NOMO-1 treated with dmso at 0.1 percent for 144 hours (cell line): ENCODE results near the gene MEST.
"Not testable (repeated sequence)": the region's sequence is repeated elsewhere in the genome, so short reads cannot be mapped to it uniquely, and the experiment has no call there.

ENCODE experiments used
- DNase-seq: peaks from one replicate; lab custom pipeline; 2025; ENCODE audit not compliant: unreplicated experiment; lab: John Stamatoyannopoulos, UW

MEST gene, protein sequence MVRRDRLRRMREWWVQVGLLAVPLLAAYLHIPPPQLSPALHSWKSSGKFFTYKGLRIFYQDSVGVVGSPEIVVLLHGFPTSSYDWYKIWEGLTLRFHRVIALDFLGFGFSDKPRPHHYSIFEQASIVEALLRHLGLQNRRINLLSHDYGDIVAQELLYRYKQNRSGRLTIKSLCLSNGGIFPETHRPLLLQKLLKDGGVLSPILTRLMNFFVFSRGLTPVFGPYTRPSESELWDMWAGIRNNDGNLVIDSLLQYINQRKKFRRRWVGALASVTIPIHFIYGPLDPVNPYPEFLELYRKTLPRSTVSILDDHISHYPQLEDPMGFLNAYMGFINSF

DNA sequence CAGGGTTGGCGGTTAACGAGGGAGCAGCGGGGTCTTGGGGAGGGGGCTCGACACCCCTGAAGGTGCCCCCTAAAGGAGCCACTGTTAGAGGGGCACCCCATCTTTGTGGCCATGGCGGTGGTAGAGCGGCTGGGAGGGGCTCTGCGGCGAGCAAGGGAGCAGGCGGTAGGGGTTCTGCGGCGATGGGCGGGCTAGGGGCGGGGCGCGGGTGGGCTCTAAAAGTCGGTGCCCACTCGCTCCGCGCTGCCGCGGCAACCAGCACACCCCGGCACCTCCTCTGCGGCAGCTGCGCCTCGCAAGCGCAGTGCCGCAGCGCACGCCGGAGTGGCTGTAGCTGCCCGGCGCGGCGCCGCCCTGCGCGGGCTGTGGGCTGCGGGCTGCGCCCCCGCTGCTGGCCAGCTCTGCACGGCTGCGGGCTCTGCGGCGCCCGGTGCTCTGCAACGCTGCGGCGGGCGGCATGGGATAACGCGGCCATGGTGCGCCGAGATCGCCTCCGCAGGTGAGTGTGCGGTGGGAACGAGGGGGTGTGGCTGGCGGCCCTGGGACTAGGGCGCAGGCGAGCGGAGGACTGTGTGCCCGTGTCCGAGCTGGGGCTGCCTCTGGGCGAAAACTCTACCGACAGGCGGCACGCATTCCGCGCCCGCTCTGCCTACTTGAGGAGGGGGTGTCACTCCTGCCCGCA, at the start of gene MEST:
Gene MEST (plus strand): TSS at position 245 of the 682 bp plus-strand sequence. CDS start 229 bp downstream, at position 474.
- DNase-seq: no peak

DNA sequence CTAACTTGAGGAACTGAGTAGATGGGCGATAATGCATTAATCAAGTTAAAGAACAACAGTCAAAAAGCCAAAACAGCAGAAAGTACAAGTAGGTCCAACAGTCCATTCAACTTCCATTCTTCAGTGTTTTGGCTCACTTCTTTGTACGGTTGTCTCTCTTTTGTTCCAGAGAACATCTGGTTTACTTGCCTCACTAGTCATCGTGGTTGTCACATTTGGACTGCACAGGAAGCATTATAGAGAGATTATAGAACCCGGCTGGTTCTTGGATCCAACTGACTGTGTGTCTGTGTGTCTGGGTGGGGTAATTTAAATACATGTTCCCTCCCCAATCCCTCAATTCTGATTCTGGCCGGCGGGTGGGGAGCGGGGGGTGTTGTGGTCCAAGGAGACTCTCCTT, 49.3 kb upstream of the MEST start:
- no peak for DNase-seq

DNA sequence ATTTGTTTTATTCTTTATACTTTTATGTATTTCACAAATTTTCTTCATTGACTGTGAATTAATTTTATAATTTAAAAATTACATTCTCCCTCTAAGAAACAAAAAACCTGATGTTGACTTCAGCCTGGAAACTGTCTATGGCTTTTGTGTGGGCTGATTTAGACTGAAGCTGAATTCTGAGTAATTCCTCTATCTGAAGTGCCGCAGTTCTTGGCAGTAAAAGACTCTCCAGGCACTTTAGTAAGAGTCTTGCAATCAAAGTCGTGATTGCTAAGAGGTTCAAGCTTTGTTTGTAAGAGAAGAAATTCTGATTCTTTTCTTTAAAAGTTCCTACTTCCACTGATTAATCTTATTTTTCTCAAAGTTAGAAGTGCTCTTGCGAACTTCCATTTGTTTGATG, 47.7 kb upstream of the MEST start:
- DNase-seq: no peak

DNA sequence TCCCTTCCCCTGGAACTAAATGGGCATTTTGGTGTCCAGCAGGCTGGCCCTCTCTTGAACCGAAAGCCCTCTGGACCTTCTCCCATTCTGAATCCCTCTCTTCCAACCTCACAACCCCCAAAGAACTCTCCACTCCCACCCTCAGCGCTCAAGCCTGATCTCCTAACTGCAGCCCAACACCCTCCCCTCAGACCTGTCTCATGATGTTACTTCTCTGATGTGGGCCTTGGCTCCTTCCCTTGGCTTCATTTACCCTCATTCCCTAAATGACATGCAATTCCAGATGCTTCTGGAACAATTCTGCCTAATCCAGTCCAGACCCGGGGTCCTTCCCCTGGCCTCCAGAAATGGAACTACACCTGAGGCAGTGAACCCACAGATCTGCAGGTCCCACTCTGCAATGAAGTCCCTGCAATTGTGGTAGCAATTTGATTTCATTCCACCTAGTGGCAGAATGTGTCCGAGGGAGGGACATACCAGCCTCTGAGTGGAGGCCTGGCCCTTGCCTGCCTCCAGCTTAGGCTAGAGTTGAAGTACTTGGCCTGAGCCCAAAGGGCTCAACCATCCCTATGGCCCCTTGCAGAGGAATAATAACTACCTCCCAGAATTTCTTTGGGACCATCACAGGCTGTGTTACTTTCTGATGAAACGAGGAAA, 47.0 kb upstream of the MEST start:
- DNase-seq: no peak

DNA sequence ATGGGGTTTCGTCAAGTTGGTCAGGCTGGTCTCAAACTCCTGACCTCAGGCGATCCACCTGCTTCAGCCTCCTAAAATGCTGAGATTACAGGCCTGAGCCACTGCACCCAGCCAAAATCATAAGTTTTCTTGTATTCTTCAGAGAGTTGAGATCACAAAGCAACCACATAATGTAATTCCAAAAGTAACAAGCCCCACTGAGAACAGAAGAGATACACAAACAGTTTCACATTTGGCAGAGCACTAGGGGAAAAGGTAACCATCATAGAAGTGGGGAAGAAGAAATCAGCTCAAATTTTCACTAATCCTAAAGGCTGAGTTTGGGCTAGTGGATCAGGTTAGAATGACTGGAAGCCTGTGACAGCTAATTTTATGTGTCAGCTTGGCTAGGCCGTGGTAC, 45.6 kb upstream of the MEST start:
- no peak for DNase-seq

DNA sequence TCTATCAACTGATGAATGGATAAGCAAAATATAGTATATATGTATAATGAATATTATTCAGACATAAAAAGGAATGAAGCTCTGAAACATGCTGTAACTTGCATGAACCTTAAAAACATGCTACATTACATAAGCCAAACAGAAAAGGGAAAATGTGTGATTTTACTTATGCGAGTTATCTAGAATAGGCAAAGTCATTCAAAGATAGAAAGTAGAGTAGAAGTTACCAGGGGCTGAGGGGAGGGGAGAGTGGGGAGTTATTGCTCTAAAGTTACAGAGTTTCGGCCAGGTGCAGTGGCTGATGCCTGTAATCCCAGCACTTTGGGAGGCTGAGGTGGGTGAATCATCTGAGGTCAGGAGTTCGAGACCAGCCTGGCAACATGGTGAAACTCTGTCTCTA, 40.5 kb upstream of the MEST start:
- DNase-seq: not testable (repeated sequence)

DNA sequence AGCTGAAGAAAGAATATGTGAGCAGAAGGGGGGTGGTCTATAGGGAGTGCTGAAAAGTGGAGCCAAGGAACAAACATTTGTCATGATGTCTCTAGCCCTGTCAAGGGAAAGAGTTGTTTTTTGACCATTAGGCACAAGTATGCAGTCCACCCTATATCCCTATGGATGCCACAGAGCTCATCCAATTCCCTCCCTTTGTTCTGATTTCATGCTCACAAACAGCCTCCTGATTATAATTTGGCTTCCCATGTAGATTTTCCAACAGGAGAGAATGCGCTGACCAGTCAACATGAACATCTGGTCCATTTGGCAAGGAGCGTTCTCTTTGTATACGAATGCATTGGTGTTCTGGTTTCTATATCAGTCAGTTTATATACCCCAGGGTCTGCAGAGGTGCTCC, 38.9 kb upstream of the MEST start:
- no peak for DNase-seq

DNA sequence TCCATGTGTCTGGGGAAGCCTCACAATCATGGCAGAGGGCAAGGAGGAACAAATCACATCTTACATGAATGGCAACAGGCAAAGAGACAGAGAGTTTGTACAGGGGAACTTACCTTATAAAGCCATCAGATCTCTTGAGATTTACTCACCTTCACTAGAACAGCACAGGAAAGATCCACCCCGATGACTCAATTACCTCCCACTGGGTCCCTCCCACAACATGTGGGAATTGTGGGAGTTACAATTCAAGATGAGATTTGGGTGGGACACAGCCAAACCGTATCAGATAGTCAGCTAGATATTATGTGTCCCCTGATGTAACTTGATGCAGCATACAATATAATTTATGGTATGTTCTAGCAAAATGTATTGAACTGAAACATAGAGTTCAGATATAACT, 36.9 kb upstream of the MEST start:
- no peak for DNase-seq

DNA sequence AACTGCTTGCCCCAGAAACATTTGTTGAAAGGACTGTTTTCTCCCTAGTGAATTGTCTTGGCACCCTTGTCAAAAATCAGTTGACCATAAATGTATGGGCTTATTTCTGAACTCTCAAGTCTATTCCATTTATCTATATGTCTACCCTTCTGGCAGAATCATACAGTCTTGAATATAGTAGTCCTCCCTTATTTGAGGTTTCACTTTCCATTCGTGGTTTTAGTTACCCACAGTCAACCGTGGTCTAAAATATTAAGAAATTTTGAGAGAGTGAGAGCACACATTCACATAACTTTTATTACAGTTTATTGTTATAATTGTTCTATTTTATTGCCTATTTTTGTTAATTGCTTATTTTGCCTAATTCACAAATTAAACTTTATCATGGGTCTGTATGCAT, 33.6 kb upstream of the MEST start:
- DNase-seq: no peak

DNA sequence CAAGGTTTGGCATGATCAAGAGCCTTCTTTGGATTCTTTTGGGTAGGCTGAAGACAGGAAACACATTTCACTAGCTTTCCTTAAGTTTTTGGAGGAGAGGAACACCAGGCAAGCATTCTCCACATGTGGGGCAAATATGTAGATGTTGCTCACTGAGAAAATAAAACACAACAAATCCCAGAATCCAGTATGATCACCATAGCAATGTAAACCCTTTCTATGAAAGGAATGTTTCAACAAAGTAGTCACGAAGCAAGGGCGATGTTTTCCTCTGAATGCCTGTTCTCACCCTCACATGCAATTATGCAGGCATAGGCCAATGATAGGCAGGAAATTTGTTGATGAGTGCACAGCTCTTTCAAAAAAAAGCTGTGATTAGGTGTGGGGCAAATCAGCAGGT, 30.6 kb upstream of the MEST start:
- DNase-seq: no peak

DNA sequence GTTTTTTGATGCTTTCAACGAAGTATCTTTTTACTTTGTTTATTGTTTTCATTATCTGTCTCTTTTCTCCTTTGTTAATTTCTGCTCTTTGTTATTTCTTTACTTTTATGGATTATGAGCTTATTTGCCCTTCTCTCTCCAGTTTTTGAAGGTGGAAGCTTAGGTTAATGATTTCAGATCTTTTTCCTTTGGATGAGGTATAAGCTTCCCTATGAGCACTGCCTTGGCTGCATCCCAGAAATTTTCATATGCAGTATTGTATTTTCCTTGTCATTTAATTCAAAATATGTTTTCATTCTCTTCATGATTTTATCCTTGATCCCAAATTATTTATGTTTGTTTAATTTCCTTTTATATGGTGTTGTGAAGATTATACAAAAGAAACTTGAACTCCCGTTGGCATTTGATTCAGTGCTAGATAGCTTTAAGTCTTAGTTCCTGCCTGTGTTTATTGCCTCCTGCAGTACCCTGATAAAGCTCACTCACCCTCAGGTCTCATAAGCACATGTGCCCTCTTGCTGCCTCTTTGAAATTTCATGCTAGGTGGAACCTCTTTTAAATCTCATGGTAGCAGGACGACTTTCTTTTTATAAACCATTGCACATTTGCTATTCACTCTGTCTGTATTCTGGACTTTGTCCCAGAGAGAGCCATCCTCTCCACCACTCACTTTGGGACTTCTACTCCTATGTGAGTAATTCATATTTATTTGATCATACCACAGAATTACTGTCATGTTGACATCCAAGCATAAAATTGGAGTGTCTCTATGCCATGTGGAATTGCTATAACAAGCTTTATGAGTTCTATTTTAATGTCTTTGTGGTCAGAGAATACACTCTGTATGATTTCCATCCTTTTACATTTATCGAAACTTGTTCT, 28.1 kb upstream of the MEST start:
- no peak for DNase-seq

DNA sequence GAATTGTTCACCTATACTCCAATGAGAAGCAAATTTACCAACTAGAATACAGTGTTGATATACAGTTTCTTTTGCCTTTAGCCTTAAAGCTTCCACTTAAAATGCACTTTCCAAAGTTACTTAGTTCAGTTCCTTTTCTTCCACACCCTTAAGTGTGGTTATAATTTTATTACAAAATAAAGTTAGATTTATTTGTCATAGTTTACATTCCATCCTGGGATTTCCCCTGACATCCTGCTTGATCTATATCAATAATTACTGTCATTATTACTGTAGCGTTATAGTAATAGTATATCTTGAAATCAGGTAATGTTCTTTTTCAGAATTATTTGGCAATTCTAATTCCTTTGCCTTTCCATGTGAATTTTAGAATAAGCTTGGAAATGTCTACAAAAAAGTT, 23.3 kb upstream of the MEST start:
- DNase-seq: no peak

DNA sequence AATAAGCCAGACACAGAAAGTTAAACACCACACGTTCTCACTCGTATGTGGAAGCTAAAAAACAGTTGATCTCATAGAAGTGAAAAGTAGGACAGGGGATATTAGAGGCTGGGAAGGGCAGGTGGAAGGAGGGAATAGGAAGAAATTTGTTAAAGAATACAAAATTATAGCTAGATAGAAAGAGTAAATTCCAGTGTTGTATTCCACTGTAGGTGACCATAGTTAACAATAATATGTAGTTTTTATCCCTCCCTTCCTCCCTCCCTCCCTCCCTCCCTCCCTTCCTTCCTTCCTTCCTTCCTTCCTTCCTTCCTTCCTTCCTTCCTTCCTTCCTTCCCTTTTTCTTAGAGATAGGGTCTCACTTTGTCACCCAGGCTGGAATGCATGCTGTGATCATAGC, 19.9 kb upstream of the MEST start:
- DNase-seq: no peak

DNA sequence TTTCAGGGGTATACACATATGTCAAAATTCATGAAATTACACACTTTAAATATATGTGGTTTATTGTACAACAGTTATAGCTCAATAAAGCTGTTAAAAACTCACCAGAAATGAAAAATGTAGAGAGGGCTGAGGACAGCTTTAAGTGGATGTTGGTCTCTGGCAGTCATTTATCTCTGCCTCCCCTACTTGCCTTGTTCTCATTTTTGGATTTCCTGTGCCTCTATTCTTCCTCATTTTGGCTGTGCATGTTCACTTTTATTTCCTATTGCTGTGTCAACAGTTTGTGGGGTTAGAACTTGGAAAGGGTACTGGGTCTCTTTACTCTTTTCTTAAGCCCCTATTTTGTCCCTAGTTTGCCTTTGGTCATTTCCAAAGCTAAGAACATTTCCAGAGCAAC, 18.6 kb upstream of the MEST start:
- no peak for DNase-seq

DNA sequence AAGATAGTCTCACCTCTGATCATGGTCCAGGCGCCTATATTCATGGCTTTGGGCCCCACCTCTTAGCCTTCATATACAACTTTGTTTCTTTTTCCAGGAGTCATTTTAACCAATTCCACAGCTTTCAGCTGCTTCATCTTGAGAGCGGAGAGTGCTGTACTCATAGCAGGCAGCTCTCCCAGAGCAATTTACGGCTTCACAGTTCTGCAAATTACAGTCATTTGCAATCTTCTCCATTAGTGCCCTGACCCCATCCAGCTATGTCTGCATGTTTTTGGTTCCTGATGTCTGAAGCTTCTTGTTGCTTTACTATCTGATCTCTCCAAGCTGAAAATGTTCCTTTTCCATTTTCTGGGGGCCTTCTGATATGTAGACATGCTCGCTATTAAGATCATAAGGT, 18.0 kb upstream of the MEST start:
- DNase-seq: no peak

DNA sequence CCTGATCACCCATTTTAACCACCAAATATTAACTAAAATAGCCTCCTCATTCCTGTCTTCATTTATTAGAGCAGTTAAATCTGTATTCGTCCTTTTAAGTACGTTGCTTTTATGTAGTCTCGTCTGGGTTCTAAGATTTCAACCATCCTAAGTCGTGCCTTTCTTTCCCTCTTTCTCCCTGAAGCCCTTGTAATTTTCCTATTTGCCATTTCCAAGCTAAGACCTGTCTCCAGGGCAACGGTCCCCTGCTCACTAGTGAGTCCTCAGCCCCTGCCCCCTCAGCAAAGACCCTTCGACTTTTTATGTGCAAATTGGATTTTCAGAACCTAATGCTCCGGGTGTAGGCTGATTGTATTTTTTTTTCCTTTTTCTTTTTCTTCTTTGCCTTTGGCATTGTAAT, 16.1 kb upstream of the MEST start:
- DNase-seq: no peak

DNA sequence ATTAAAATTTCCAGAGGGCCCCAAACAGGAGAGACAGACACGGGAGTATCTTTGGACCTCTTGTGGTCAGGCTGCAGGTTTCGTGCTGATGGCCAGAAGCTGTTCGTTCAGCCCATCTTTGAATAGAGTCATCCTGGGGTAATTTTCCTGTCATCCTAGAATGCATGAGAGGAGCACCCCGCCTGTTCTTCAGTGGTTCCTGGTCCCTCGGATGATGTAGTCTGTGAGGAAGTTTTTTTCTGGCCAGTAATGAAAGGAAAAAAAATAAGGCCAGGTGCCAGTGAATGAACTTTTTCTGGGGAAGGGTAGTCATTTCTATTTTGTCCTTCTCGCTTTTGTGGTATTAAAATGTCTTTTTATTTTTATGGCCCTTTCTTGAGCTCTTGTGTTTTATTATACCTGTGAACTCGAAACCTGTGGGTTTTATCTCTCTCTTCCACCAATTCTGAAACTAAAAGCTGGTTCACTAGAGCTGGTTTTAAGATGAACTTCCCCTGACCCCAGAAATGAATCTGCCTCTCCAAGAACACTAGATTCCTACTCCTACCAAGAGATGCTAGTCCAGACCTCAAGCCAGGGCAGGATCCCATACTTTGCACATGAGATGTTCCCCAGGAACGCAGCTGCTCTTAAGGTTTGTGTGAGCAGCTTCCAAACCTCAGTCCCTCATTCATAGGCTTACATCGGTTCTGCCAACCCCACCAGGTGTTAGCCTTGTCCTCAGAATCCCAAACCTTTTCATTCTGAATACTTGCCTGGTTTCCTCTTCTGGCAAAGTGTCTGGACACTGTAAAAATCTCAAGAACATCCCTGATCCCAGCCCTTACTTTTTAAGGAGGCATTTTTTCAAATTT, 15.4 kb upstream of the MEST start:
- no peak for DNase-seq

DNA sequence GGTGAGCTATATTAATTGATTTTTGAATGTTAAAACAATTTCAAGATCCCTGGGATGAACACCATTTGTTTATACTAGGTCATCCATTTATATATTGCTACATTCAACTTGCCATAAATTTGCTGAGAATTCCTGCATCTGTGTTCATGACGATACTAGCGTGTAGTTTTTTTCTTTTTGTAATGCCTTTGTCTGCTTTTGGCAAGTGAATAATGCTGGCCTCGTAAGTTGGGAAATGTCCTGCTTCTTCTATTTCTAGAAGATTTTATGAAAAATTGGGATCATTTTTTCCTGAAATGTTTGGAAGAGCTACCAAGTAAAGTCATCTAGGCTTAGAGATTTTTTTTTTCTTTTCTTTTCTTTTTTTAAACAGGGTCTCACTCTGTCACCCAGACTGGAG, 12.9 kb upstream of the MEST start:
- DNase-seq: no peak

DNA sequence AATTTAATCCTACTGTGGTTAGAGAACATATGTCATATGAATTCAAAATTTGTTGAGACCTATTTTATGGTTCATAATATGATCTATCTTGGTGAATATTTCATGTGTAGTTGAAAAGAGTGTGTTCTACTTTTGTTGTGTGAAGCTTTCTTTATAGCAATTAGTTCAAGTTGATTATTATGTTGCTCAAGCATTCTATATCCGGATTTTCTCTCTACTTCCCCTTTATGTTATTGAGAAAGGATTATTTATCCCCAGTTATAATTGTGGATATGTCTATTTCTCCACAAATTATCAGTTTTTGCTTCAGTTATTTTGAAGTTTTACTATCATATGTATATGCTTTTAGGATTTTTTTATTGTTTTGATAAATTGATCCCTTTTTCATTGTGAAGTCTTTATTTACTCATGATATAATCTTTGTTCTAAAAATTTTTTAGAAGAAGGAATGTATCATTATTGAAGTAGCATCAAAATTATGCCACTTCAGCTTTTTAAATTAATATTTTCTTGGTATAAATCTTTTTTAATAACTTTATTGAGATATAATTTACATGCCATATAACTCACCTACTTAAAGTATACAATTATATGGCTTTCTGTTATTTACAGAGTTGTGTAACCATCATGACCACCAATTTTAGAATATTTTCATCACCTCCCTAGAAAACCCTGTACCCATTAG, 12.0 kb upstream of the MEST start:
- DNase-seq: no peak

DNA sequence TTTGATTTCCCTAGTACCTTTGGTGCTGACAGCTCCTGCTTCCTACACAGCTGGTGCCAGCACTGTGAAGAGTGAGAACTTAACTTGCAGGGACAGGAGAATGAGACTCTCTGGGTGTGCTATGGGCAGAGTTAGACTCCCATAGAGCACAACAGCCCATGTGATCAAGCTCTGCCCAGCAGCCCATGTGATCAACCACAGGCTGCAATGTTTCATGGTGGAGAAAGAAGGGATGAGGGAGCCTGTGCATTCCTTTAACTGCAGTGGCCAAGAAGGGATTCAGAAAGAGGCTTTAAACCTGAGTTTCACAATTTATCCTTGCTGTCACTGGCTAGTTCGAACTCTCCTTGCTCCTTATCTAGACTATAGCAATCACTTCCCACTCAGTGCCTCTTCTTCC, 10.0 kb upstream of the MEST start:
- DNase-seq: no peak
